ENCODE measurements around the gene PPP1CA.

Gene PPP1CA

DNA sequence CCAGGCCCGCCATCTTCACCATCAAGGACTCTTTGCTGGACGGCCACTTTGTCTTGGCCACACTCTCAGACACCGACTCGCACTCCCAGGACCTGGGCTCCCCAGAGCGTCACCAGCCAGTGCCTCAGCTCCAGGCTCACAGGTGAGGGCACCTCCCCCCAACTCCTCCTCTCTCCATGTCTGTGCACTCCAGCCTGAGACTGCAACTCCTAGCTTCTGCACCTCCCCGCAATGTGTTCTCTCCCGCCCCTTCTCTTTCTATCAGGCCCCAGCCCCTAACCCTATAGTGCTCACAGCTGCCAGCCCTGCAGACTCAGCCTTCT is 5.4 kb downstream of the PPP1CA start:
- peaks cover 5% of the 10 kb centered on the region for H3K27me3 ChIP-seq (ENCODE audit: control insufficient read depth, insufficient read depth, low read length)
- no peak overlapping the region for H3K4me3 ChIP-seq (ENCODE audit: low read length)
- no peaks in the 10 kb centered on the region for H3K9me3 ChIP-seq (ENCODE audit: control insufficient read depth, low read depth, low read length)
- H3K36me3 ChIP-seq (ENCODE audit: control insufficient read depth, low read depth, low read length), result peaks cover 24% of the 10 kb centered on the region
- no peaks in the 10 kb centered on the region for H3K4me1 ChIP-seq (ENCODE audit: control insufficient read depth, low read depth, low read length)
- H3K27ac ChIP-seq (ENCODE audit: low read length), result no peak overlapping the region
- no peak overlapping the region for H3K9ac ChIP-seq (ENCODE audit: low read length)

DNA sequence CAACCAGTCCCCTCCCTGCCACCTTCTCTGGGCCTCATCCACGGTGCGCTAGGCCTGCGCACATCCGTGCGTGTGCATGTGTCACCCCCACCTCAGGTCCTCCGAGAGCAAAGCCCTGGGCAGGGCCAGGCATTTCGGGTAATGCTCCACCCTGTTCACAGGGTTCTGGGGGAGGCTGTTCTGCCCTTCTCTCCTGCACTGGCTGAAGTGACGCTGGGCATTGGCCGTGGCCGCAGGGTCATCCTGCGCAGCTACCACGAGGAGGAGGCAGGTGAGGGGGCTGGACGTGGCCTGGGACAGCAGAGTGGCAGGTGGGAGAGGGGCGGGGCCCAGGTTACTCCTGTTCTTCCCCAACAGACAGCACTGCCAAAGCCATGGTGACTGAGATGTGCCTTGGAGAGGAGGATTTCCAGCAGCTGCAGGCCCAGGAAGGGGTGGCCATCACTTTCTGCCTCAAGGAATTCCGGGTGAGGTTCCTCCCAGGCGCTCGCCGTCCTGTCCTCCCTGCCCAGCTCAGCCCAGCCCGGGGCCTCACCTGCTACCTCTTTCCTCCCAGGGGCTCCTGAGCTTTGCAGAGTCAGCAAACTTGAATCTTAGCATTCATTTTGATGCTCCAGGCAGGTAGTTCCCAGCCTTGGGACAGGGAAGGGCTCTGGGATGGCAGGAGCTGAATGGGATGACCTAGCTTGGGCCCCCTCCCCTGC is 6.0 kb downstream of the PPP1CA start:
- H3K36me3 ChIP-seq (ENCODE audit: control insufficient read depth, low read depth, low read length), result peaks cover 24% of the 10 kb centered on the region
- no peak overlapping the region for H3K27ac ChIP-seq (ENCODE audit: low read length)
- H3K9ac ChIP-seq (ENCODE audit: low read length), result no peak overlapping the region
- H3K27me3 ChIP-seq (ENCODE audit: control insufficient read depth, insufficient read depth, low read length), result peaks cover 5% of the 10 kb centered on the region
- no peak overlapping the region for H3K4me3 ChIP-seq (ENCODE audit: low read length)
- no peaks in the 10 kb centered on the region for H3K9me3 ChIP-seq (ENCODE audit: control insufficient read depth, low read depth, low read length)
- no peaks in the 10 kb centered on the region for H3K4me1 ChIP-seq (ENCODE audit: control insufficient read depth, low read depth, low read length)

DNA sequence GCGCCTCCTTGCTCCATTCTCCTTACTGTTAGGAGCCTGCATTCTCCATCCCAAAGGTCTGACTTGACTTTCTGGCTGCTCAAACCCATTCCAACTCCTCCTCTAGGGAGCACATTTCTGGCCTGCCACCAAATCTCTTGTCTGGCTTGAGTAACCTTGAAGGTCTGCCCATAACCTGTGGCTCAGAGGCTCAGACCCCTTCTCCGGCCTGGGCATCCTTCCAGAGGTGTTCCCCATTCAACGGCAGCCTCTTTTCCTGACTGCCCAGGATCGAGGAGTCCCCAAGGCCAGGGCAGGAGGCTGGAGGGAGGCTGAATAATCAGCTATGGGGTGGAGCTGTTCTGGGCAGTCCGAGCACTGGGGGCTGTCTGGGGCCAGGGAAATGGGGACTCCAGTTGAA is 7.7 kb downstream of the PPP1CA start:
- Histone ChIP-seq H3K36me3 (ENCODE audit: control insufficient read depth, low read depth, low read length) (peaks cover 19% of the 10 kb centered on the region), H3K27me3 (ENCODE audit: control insufficient read depth, insufficient read depth, low read length) (peaks cover 5% of the 10 kb centered on the region), H3K27ac (ENCODE audit: low read length) (no peak overlapping the region), H3K9ac (ENCODE audit: low read length) (no peak overlapping the region), H3K9me3 (ENCODE audit: control insufficient read depth, low read depth, low read length) (no peaks in the 10 kb centered on the region), H3K4me1 (ENCODE audit: control insufficient read depth, low read depth, low read length) (no peaks in the 10 kb centered on the region), H3K4me3 (ENCODE audit: low read length) (no peak overlapping the region)

DNA sequence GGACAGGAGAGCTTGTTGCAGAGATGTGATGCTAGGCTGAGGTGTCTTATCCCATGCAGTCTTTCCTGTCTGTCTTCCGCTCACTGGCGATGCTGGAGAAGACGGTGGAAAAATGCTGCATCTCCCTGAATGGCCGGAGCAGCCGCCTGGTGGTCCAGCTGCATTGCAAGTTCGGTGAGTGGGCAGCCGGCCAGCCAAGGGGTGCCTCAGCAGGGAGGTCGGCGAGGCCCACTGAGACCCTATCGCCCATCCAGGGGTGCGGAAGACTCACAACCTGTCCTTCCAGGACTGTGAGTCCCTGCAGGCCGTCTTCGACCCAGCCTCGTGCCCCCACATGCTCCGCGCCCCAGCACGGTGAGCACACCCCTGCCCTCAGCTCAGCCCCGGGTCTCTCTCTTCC is 8.2 kb downstream of the PPP1CA start:
- H3K27ac ChIP-seq (ENCODE audit: low read length), result no peak overlapping the region
- H3K27me3 ChIP-seq (ENCODE audit: control insufficient read depth, insufficient read depth, low read length), result peaks cover 5% of the 10 kb centered on the region
- H3K4me3 ChIP-seq (ENCODE audit: low read length), result no peak overlapping the region
- no peaks in the 10 kb centered on the region for H3K9me3 ChIP-seq (ENCODE audit: control insufficient read depth, low read depth, low read length)
- no peaks in the 10 kb centered on the region for H3K4me1 ChIP-seq (ENCODE audit: control insufficient read depth, low read depth, low read length)
- H3K9ac ChIP-seq (ENCODE audit: low read length), result no peak overlapping the region
- H3K36me3 ChIP-seq (ENCODE audit: control insufficient read depth, low read depth, low read length), result peaks cover 14% of the 10 kb centered on the region

DNA sequence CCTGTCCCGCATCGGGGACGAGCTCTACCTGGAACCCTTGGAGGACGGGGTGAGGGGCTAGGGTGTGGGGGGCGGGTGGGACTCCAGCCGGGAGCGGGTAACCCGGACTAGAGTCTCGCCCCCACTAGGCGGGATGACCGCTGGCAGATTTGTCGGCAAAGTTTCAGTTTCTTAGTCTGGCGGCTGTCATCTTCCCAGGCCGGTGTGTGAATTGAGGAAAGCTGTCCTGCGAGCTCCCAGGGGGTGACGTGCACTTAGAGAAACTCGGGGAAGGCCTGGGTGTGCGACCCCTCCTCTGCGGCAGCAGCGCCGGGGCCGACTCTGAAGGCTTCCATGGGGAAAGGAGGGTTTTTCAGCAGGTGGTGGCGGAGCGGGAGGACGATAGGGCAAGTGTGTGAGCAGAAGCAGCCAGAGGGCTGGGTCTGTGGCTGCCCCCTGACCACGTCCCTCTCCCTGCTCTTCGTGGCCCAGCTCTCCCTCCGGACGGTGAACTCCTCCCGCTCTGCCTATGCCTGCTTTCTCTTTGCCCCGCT is 9.4 kb downstream of the PPP1CA start:
- peak overlapping the region; percentile 67 for H3K4me3 ChIP-seq (ENCODE audit: low read length)
- H3K9me3 ChIP-seq (ENCODE audit: control insufficient read depth, low read depth, low read length), result no peaks in the 10 kb centered on the region
- peak overlapping the region; percentile 62 for H3K9ac ChIP-seq (ENCODE audit: low read length)
- H3K36me3 ChIP-seq (ENCODE audit: control insufficient read depth, low read depth, low read length), result peaks cover 3% of the 10 kb centered on the region
- no peaks in the 10 kb centered on the region for H3K4me1 ChIP-seq (ENCODE audit: control insufficient read depth, low read depth, low read length)
- no peak overlapping the region for H3K27ac ChIP-seq (ENCODE audit: low read length)
- peaks cover 5% of the 10 kb centered on the region for H3K27me3 ChIP-seq (ENCODE audit: control insufficient read depth, insufficient read depth, low read length)

DNA sequence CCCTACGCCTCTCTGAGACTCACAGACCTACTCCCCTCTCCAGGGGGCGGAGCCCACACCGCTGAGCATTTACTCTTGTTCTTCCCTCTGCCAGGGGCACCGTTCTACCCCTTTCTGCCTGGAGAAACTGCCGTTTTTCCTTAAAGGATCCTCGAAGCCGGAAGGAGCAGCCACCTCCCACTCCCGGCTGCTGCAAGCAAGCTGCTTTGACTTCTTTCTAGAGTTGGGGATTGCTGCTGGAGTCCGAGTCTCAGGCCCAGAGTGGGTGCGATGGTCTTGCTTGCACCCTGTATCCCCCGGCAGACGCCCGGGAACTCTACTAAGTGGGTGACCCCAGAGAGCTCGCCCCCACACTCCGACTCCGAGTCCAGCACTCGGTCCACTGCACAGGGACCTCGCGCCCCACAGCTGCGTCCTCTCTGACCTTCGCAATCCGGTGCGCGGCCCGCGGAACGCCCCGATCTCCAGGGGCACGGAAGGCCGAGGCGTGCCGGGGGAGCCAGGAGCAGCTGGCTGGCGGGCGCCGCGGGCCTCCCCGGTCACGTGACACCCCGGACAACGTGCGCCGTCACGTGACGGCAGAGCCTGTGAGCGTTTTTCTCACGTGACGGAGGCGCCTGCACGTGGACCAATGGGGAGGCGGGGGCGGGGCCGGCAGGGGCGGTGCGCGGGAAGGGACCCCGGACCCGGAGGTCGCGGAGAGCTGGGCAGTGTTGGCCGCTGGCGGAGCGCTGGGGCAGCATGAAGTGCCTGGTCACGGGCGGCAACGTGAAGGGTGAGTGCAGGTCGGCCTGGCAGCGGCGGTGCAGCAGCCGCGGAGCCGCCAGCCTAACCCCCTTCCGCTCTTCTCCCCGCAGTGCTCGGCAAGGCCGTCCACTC is 10.1 kb downstream of the PPP1CA start, which contains the start of gene RAD9A:
Gene RAD9A (plus strand): TSS at position 683 of the 879 bp plus-strand sequence. CDS start 59 bp downstream, at position 742.
- peak within 1 kb of the TSS; percentile 62 for H3K9ac ChIP-seq (ENCODE audit: low read length)
- H3K27me3 ChIP-seq (ENCODE audit: control insufficient read depth, insufficient read depth, low read length), result peaks cover 5% of the 10 kb centered on the region
- no peaks in the 10 kb centered on the region for H3K9me3 ChIP-seq (ENCODE audit: control insufficient read depth, low read depth, low read length)
- H3K4me1 ChIP-seq (ENCODE audit: control insufficient read depth, low read depth, low read length), result no peaks in the 10 kb centered on the region
- H3K4me3 ChIP-seq (ENCODE audit: low read length), result peak within 1 kb of the TSS; percentile 67
- no peak within 1 kb of the TSS for H3K27ac ChIP-seq (ENCODE audit: low read length)
- H3K36me3 ChIP-seq (ENCODE audit: control insufficient read depth, low read depth, low read length), result peaks cover 3% of the 10 kb centered on the region

DNA sequence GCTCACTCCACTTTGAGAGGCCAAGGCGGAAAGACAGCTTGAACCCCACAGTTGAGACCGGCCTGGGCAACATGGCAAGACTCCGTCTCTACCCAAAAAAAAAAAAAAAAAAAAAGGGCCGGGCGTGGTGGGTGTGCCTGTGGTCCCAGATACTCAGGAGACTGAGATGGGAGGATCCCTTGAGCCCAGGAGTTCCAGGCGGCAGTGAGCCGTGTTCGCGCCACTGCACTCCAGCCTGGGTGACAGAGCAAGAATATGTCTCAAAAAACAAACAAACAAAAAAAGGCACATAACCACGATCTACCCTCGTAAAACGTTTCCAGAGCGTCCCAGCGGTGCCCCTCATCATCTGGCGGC is 10.7 kb downstream of the PPP1CA start:
- H3K9me3 ChIP-seq (ENCODE audit: control insufficient read depth, low read depth, low read length), result no peaks in the 10 kb centered on the region
- H3K4me3 ChIP-seq (ENCODE audit: low read length), result peak overlapping the region; percentile 67
- H3K27me3 ChIP-seq (ENCODE audit: control insufficient read depth, insufficient read depth, low read length), result peaks cover 5% of the 10 kb centered on the region
- H3K4me1 ChIP-seq (ENCODE audit: control insufficient read depth, low read depth, low read length), result no peaks in the 10 kb centered on the region
- H3K9ac ChIP-seq (ENCODE audit: low read length), result peak overlapping the region; percentile 54
- no peak overlapping the region for H3K27ac ChIP-seq (ENCODE audit: low read length)
- H3K36me3 ChIP-seq (ENCODE audit: control insufficient read depth, low read depth, low read length), result peaks cover under 1% of the 10 kb centered on the region

DNA sequence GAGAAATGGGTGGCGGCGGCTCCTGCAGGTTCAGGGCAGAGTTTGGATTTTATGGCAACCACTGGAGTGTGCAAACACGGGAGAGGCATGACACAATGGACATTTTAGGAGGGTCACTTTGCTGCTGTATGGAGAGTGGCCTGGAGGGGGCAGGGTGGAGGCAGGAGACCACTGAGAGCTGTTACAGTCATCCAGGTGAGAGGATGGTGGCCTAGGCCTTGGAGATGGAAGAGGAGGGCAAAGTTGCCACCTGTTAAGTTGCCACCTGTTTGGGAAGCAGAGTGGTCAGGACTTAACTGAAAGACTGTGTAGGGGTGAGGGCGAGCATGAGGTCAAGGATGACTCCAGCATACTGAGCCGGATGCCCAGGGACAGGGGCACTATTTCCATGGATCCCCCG is 12.2 kb downstream of the PPP1CA start:
- Histone ChIP-seq H3K36me3 (ENCODE audit: control insufficient read depth, low read depth, low read length) (no peaks in the 10 kb centered on the region), H3K4me1 (ENCODE audit: control insufficient read depth, low read depth, low read length) (no peaks in the 10 kb centered on the region), H3K4me3 (ENCODE audit: low read length) (no peak overlapping the region), H3K9me3 (ENCODE audit: control insufficient read depth, low read depth, low read length) (no peaks in the 10 kb centered on the region), H3K27ac (ENCODE audit: low read length) (no peak overlapping the region), H3K27me3 (ENCODE audit: control insufficient read depth, insufficient read depth, low read length) (peaks cover 13% of the 10 kb centered on the region), H3K9ac (ENCODE audit: low read length) (no peak overlapping the region)

DNA sequence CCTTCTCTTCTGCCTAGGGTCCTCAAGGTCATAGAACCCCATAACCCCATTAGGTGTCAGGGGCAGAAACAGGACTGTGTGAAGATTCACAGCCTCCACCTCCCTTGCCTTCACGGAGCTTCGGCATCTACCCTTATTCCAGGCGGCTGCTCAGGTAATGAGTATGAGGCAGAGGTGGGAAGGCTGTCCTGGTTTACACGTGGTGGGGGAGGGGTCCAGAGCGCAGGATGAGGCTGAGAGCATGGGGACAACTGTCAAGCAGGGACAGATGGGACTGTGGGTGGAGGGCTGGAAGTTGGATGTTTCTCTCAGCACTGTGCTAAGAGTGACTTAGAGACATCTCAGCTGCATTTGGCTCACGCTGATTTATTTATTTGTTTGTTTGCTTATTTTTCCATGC is 14.1 kb downstream of the PPP1CA start:
- no peaks in the 10 kb centered on the region for H3K4me1 ChIP-seq (ENCODE audit: control insufficient read depth, low read depth, low read length)
- H3K9ac ChIP-seq (ENCODE audit: low read length), result no peak overlapping the region
- no peaks in the 10 kb centered on the region for H3K36me3 ChIP-seq (ENCODE audit: control insufficient read depth, low read depth, low read length)

DNA sequence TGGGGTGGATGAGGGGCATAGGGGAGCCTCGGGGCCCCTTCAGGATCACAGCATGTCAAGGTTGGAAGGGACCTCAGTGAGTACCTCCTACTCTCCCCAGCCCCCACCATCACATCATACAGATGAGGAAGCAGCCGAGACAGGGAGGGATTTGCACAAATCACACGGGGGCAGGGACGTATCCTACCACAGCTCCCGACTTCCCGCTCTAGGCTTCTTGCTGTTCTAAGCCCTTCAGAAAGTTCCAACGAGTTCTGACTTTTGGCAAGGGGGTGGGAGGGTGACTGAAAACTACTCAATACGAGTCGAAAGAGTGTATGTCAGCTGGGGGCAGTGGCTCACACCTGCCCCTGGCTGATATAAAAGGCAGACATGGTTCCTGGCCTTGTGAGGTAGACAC is 14.6 kb downstream of the PPP1CA start:
- H3K27me3 ChIP-seq (ENCODE audit: control insufficient read depth, insufficient read depth, low read length), result peaks cover 10% of the 10 kb centered on the region
- no peak overlapping the region for H3K4me3 ChIP-seq (ENCODE audit: low read length)
- H3K27ac ChIP-seq (ENCODE audit: low read length), result no peak overlapping the region
- no peaks in the 10 kb centered on the region for H3K9me3 ChIP-seq (ENCODE audit: control insufficient read depth, low read depth, low read length)
- H3K9ac ChIP-seq (ENCODE audit: low read length), result no peak overlapping the region
- no peaks in the 10 kb centered on the region for H3K4me1 ChIP-seq (ENCODE audit: control insufficient read depth, low read depth, low read length)
- H3K36me3 ChIP-seq (ENCODE audit: control insufficient read depth, low read depth, low read length), result no peaks in the 10 kb centered on the region

More for the DNA sequence above, 14.1 kb downstream of the PPP1CA start:
- Histone ChIP-seq H3K9me3 (ENCODE audit: control insufficient read depth, low read depth, low read length) (no peaks in the 10 kb centered on the region), H3K4me3 (ENCODE audit: low read length) (no peak overlapping the region), H3K27ac (ENCODE audit: low read length) (no peak overlapping the region), H3K27me3 (ENCODE audit: control insufficient read depth, insufficient read depth, low read length) (peaks cover 14% of the 10 kb centered on the region)

DNA sequence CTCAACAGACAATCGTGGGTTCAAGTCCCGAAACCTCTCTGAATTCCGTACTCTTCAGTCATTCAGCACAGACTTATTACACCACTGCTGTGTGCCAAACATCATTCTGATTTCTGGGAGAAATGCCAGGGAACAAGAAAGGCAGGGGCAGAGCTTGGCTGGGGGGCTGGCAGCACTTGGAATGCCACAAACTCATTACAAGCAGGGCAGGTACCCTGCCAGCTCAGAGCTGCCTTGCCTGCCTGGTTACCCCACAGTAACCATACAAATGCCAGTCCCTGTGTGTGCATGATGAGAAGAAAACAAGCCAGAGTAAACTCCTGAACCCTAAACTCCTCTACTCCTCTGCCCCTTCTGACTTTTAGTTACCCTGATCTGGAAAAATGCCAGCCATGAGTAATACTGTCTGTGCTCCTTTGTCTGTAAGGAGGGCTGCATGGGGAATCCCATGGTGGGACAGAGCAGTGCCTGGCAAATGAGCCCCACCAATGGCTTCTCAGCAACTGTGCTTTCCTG is 16.7 kb downstream of the PPP1CA start:
- Histone ChIP-seq H3K36me3 (ENCODE audit: control insufficient read depth, low read depth, low read length) (no peaks in the 10 kb centered on the region), H3K9me3 (ENCODE audit: control insufficient read depth, low read depth, low read length) (no peaks in the 10 kb centered on the region), H3K27ac (ENCODE audit: low read length) (no peak overlapping the region), H3K4me1 (ENCODE audit: control insufficient read depth, low read depth, low read length) (no peaks in the 10 kb centered on the region), H3K4me3 (ENCODE audit: low read length) (no peak overlapping the region), H3K9ac (ENCODE audit: low read length) (no peak overlapping the region), H3K27me3 (ENCODE audit: control insufficient read depth, insufficient read depth, low read length) (peaks cover 10% of the 10 kb centered on the region)

Data from iPS-18a (cell line).